ENCODE measurements around the gene ARHGAP31. TPM values are rescaled to one million over a fixed set of nuclear protein-coding genes. Genes with fewer than 3 reads are reported as not detected.

Gene ARHGAP31
- total RNA-seq, 1 donor from 2014 or later: 25.4 TPM

DNA sequence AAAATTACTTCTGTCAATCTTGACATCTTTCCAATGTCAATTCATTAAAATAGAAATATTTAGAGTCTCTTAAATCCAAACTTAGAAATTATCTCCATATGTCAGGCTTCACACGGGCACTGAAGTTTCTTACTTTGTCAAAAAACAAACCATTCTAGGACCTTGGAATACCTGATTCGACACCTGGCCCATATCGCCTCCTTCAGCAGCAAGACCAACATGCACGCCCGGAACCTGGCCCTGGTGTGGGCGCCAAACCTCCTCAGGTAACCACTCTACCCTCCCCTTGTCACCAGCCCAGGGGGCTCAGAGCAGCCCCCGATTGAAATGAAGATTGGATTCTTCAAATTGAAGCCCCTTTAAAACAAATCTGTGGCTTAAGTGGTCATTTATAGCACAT is 88.0 kb downstream of the ARHGAP31 start:
- no peak for DNase-seq (ENCODE audit: low spot score)

DNA sequence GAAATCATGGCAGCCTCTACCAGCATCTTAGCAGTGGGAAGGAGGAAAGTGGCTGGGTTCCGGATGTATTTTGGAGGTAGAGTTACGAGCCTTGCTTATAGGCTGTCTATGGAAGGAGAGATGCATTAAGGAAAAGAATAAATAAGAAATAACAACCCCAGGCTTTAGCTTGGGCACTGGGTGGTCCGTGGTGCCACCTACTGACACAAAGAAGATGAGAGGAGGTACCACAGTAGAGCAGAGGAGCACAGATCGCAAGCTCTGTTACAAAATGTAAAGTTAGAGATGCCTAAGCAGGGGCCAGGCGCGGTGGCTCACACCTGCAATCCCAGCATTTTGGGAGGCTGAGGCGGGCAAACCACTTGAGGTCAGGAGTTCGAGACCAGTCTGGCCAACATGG is 94.4 kb downstream of the ARHGAP31 start:
- no peak for DNase-seq (ENCODE audit: low spot score)

DNA sequence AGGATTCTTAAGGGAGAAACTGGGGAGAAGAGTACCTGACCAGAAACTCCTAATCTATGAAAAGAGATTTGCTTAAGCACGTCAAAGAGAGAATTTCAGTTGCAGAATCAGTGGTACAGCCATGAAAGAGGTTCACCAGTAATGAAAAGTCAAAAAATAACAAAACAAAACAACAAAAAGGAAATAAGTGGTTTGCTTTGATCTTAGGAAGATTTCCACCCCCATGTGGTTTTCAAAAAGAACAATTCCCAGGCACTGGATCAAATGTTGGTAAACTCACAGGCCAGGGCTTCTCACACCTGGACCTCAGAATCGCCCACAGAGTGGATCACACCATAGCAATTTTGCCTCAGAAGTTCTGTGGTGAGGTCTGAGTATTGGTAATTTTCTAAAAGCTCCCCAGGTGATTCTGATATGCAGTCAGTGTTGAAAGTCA is 101.8 kb downstream of the ARHGAP31 start:
- no peak for DNase-seq (ENCODE audit: low spot score)

DNA sequence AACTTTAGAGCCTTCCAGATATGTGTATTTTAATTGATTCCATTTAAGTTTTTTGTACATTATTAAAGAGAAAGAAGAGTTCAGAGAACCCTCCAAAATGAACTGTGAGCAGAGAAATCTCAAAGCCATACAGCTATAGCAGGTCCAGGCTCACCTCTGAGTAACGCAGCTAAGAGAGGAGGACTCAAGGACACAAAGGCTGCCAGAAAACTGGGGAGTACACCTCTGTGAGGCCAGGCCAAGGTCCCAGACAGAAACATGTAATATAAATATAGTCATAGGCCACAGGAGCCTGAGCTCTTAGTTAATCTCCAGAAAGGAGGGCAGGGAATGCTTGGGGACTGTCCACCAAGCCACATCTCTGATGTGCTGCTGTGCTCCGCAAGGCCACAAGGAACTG is 102.7 kb downstream of the ARHGAP31 start:
- DNase-seq (ENCODE audit: low spot score): no peak

DNA sequence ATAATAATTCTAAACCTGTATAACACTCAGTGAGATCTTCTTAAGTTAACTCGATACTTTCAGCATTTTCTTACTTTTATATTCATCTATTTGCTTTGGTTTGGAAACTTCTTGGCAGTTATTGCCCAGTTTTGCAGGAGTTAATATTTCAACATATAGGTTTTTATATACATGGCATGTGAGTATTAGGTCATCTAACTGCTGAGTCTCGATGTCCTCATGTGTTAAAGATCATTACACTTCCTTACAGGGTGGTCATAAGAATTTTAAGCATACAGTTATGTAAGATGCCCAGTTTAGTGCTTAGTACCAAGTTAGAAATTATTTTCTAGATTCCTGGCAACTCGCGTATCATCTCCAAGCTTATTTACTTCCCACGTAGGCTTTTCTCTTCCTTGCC is 106.3 kb downstream of the ARHGAP31 start:
- no peak for DNase-seq (ENCODE audit: low spot score)

DNA sequence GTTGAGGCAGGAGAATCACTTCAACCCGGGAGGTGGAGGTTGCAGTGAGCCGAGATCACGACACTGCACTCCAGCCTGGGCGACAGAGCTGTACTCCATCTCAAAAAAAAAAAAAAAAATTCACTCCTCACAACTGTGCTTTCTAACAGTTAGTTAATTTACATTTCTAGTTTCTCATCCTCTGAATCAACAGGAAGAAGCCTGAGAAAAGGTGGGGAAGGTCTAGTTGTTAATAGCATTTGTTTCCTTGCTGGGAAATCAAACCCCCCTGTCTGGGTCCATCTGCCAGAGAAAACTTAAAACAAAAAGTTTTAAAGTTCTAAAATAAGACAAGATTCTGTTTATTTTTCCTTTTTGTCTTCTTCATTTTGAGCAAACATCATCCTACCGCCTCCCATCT is 106.9 kb downstream of the ARHGAP31 start:
- no peak for DNase-seq (ENCODE audit: low spot score)

DNA sequence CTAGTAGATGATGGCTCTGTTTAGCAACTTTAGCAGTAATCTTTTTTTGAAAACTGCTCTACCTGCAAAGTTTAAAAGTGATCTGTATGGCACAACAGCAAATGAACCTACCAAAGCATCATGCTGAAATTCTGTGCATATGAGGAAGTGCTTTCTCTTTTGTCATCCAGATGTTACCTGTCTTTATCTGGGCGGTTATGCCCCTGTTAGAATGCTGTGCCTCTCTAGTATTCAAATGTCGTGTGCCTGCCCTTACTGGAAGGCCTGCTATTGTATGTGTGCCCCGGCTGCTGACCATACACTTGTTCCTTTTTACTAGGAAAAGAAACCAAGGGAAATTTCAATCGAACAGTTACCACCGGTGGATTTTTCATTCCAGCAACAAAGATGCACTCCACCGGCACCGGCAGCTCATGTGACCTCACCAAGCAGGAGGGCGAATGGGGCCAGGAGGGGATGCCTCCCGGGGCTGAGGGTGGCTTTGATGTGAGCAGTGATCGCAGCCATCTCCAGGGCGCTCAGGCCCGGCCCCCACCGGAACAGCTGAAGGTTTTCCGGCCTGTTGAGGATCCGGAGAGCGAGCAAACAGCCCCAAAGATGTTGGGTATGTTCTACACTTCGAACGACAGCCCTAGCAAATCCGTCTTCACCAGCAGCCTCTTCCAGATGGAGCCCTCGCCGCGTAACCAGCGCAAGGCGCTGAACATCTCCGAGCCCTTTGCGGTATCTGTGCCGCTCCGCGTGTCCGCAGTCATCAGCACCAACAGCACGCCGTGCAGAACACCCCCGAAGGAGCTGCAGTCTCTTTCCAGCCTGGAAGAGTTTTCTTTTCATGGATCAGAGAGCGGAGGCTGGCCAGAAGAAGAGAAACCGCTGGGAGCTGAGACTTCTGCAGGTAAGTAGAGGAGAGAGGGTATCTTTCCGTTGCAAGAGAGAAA is 107.6 kb downstream of the ARHGAP31 start:
- no peak for DNase-seq (ENCODE audit: low spot score)

DNA sequence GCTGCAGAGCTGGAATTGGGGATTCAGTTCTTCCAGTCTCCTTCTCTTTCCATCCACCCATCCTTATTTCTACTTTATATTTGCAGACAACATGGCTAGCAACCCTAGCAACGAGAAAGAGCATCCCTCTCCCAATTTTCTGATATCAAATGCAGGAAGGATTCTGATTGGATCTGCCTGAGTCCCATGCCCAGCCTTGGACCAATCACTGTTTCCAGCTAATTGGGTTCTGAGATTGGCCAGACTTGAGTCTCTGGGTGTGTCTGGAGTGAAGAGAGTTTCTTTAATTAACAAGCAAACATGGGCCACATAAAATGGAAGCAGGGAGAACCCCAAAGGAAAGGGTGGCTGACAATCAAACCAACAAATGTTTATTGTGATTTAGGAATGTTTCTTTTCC is 108.6 kb downstream of the ARHGAP31 start:
- no peak for DNase-seq (ENCODE audit: low spot score)

DNA sequence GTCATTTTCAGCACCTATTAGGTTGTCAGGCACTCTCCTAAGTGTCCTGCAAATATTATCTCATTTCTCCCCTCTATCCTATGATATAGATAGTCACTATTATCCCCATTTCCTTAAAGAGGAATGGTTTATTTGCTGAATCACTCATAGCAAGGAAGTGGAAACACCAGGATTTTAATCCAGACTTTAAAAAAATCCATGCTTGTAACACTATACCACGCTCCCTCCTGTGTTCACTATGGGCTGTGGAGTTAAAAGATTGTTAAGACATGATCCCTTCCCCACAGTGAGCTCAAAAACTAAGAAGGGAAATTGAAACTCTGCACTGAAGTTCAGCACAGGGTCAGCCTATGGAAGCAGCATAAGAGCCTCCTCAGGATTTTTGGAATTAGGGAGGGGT is 109.0 kb downstream of the ARHGAP31 start:
- DNase-seq (ENCODE audit: low spot score): no peak

DNA sequence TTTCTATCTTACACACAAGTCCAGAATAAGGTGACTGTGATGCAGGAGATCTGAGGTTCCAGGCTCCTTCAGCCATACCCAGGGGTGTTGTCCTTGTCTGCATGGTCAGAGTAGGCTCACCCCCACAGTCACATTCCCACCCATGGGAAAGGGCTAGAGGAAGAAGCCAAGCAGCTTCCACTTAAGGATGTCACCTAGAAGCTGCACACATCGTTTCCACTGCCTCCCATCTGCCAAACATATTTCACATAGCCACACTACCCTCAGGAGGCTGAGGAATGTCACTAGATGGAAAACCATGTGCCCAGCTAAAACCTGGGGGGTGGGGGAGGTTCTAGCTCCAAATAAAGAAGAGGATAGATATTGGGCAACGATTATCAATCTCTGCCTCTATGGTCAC is 111.1 kb downstream of the ARHGAP31 start:
- DNase-seq (ENCODE audit: low spot score): no peak

DNA sequence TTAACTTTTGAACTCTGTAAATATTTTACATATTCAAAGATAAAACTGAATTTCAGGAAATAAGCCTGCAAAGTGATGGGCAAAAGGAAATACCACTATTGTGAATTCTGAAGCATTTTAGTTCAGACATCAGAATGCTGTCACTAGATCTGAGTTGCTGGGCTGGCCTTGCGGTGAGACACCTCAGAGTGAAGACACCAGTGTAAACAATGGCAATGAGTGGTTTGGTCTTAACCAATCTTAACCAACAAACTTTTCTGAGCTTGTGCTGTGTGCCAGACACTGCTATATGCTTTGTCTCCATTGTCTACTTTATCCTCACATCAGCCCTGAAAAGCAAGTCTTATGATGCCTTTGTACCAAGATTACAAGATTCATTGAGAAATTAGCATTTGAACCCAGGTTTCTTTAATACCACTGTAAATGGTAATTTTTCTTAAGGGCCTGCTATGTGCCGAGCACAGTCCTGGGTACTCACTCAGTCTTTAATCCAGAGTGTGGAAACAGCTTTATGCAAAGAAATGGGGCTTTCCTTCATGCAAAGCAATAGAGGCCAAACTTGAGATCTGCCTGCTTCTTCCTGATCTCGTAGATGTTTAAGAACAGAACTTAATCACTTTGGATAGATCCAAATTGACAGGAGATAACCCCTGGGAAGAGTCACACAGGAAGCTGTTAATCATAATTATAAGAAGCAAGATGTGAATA is 114.2 kb downstream of the ARHGAP31 start:
- DNase-seq (ENCODE audit: low spot score): no peak

DNA sequence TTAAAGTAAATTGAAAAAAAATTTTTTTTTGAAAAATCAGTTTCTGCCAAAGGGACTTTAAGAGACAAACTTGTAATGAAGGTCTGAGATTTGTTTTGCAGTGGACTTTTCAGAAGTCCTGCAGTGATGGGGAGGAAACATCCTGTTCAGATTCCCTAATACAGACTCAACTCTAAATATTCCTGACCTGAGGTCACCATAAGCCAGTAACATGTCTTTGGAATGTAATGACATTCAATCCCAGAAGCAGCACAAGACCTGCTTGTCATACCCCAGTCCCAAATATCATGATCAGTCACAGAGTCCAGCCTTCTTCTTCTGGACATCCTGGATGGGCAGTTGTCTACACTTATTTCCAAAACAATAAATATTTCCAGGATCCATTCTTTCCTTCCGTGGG is 115.7 kb downstream of the ARHGAP31 start:
- no peak for DNase-seq (ENCODE audit: low spot score)

DNA sequence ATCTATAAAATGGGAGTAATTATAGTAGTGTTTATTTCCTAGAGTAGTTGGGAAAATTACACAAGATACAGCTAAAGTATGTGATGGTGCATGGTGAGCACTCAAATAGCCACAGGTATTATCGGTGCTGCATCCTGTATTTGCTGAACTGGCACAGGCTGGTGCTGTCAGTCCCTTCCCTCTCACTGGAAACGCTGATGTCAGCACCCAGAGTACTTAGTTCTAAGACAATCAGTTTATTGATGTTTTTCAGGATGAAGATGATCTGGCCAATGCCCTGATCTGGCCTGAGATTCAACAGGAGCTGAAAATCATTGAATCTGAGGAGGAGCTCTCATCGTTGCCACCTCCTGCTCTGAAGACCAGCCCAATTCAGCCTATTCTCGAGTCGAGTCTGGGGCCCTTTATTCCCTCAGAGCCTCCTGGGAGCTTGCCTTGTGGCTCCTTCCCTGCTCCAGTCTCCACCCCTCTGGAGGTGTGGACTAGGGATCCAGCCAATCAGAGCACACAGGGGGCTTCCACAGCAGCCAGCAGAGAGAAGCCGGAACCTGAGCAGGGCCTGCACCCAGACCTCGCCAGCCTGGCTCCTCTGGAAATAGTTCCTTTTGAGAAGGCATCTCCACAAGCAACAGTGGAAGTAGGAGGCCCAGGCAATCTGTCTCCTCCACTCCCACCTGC is 119.6 kb downstream of the ARHGAP31 start:
- no peak for DNase-seq (ENCODE audit: low spot score)

DNA sequence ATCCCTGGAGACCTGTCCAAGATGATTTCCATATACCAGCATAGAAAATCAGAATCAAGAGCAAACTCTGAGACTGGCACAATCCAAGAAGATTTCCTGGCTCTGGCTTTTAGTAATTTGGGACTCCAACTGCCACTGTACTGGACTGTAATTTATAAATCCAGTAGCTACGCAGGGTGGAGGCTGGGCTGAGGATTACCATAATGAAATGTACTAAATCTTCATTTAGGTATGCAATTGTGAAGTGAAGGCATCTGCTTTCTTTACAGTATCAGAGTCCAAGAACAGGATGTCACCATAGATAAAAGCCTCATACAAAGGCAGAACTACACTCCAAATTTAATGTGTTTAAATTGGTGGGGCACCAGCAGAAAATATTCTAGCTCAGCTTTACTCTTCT is 122.7 kb downstream of the ARHGAP31 start:
- DNase-seq (ENCODE audit: low spot score): no peak

DNA sequence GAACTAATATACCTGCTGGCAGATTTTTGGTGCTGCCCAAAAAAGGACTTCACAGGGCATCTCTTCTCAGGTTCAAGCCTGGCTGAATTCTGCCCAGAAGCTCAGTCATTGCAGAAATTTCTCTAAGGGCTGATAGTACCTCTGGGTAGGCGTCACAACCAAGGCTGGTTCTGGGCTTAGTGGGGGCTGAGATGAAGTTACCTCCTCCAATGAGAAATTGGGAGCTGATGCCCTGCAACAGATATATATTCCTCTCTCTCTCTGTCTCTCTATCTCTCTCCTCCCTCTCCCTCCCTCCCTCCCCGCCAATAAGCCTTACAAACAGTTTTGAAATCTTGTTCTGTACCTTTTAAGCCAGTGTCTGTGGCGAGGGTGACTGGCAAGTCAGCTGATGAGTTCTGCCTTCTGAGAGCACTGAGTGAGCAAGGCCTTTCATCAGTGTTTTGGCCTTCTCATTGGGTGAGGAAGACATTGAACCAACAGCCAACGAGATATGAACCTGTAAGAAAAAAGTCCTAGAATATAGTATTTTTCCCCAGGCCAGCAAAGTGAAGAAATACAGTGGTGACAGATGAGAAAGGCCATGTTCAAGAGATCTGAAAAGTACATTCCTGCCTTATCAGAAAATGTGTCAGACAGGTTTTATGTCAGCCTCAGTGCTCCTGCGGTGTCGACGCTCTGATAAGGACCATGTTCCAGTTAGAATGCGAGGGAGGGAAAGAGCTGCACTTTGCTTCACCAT is 123.8 kb downstream of the ARHGAP31 start:
- DNase-seq (ENCODE audit: low spot score): no peak

DNA sequence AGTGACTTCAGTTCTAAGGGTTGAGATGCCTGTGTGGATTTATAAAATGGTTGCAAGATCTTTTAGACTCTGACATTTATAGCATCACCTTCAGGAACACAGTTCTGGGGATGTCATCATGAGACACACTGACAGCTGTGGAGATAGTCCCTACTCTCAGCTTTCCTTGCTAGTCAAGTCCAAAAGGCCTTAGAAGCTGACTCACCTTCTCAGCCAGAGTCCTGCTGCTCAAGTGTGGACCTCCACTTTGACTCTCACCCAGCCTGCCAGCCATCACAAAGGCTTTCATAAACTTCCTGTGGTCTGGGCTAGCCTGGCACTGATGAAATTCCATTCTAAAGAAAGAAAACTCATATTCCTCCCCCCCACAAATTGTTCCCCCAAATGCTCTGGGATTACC is 124.5 kb downstream of the ARHGAP31 start:
- no peak for DNase-seq (ENCODE audit: low spot score)

DNA sequence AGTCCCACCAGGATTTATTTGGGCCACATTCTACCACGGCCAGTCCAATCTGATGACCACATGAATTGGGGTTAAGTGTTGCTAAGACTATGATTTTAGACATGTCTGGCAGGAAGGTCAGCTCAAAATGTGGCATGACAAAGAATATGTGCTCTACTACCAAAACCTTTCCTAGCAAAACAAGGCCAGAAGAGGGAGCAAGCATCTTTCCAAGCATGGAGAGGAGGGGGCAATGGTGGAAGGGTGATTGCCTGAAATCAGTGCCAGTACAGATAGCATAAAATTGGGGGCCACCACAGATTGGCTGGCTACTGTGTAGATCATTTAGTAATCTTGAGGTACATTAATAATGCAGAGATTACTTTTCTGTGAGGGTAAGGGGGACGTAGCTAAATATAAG is 126.0 kb downstream of the ARHGAP31 start:
- no peak for DNase-seq (ENCODE audit: low spot score)

DNA sequence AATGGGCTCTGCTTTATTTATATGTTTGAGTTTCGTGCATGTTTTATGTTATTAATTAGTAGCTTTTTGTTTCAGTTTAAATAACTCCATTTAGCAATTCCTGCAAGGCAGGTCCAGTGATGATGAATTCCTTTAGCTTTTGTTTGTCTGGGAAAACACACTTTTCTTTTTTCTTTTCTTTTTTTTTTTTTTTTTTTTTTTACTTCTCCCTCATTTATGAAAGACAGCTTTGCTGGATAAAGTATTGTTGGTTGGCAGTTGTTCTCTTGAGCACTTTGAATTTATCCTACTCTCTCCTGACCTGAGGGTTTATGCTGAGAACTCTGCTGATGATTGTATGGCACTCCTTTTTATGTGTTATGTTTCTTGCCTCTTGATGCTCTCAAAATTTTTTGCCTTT is 133.5 kb downstream of the ARHGAP31 start:
- no peak for DNase-seq (ENCODE audit: low spot score)

DNA sequence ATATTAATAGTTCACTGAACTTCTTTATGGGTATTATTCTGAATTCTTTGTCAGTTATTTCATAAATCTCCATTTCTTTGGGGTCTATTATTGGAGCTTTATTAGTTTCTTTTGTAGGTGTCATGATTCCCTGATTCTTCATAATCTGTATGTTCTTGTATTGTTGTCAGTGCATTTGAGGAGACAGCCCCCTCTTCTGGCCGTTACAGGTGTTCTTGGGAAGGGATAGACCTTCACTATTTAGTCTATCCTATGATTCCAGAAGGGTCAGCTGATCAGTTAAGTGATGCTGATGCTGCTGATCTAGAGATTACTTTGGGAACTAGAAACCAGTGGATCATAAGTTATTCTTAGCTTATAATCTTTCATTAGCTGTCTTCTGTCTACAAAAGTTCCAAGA is 134.4 kb downstream of the ARHGAP31 start:
- DNase-seq (ENCODE audit: low spot score): no peak

DNA sequence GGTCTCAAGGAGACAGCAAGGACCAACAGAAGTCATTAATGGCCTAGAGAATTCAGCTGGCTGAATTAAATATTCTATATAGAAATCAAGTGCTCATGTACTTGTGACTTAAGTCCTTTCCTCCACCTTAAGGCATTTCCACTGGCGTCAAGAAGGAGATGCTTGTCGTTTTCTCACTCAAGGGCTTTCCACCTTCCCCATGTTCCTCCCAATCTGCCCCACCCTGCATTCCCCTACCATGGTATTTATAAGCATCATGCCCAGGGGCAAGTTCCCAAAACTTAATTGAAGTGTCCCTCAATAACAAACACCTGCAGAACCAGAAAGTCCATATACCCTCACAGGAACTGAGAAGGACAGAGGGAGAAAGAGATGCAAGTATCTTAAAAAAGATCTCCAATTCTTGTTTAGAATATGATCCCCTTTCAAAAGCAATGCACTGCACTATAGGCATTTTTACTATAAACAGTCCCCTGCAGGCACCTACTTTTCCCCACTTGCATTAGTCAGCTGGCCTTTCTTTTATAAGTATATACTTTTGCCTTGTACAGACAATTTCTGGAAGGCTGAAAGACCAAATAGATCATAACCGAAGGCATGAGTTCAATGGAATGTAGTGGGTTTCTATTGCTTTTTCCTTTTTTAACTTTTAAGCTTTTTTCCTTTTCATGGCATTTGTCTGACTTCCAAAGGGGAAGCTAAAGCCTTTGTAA is 139.6 kb downstream of the ARHGAP31 start:
- no peak for DNase-seq (ENCODE audit: low spot score)

DNA sequence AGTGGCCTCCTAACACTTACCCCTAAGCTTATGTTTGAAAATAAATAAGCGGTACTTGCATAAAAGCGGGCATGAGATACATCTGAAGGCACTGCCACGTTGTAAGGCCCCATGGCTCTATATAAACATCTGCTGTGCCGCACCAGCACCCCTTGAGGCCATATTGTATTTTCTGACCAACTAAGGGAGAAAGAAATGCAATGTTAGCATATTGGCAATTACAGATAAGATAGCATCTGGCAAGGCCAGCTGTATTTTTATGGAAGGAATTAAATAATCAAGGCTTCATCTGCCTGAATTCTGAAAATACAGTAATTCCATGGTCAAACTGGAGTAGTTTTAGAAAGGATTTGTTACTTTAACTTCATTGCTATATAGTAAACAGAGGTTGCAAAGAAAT is 140.5 kb downstream of the ARHGAP31 start:
- DNase-seq (ENCODE audit: low spot score): no peak
